A204.1 (cell line): ENCODE results near the gene TAF11.
"Not testable (repeated sequence)": the region's sequence is repeated elsewhere in the genome, so short reads cannot be mapped to it uniquely, and the experiment has no call there.

Source experiments
- FAIRE-seq: peaks from 2 replicates; lab custom pipeline; 2012; peaks lifted over from hg19 to GRCh38; lab: Jason Lieb, UNC

TAF11 gene

GRCh38 chr6:34904990-34905613 is 17.3 kb upstream of the TAF11 start:
- no peak for FAIRE-seq

GRCh38 chr6:34901930-34902329 is 14.1 kb upstream of the TAF11 start:
- FAIRE-seq, result no peak

- FAIRE-seq, result no peak
These were observed 12.6 kb upstream of the TAF11 start for GRCh38 chr6:34900321-34901031.

GRCh38 chr6:34899748-34900147 is 11.9 kb upstream of the TAF11 start:
- not testable (repeated sequence) for FAIRE-seq

- FAIRE-seq, result no peak
These were observed 9.9 kb upstream of the TAF11 start for GRCh38 chr6:34897716-34898115.

- FAIRE-seq, result no peak
These were observed 9.3 kb upstream of the TAF11 start for GRCh38 chr6:34897130-34897529.

- no peak for FAIRE-seq
These were observed 6.9 kb upstream of the TAF11 start for GRCh38 chr6:34894693-34895092.

DNA sequence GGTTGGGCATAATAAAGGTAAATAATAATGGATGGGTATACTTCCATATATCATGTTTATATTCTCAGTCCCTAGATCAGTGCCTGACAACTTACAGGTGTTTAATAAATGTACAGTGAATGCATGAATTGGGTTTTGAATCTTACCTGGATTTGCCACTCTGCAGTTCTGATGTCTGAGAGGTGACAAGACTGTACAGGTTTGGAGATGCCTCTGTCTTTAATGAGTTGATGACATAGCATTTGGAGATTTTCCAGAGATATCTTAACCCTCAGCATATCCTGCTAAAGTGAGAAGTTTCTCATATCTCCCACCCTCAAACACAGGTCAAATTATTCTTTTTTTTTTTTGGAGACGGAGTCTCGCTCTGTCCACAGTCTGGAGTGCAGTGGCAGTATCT is 3.5 kb upstream of the TAF11 start:
- no peak for FAIRE-seq

GRCh38 chr6:34890533-34890925 is 2.7 kb upstream of the TAF11 start:
- FAIRE-seq, result no peak

- no peak for FAIRE-seq
These were observed 1.2 kb upstream of the TAF11 start, which contains the start of gene ANKS1A for GRCh38 chr6:34888874-34889555. Gene ANKS1A, plus strand, starts transcription at chr6:34889255. Its CDS starts 148 bp downstream, at chr6:34889403.

DNA sequence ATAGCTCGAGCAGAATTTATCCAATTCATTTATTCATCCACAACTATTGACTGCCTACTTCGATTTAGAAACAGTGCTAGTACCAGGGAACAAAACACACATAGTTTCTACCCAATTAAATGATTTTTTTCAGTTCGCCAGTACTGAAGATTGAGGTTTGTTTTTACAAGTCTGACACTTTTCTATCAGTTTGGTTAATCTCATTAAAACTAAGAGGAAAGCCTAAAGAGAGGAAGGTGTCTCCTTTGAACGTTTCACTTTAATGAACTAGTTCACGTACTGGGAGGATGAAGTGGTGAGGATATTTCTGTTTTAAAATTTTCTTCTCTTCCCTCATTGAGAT is 643 bp upstream of the TAF11 start:
- FAIRE-seq, result no peak

- not testable (repeated sequence) for FAIRE-seq
These were observed 2.0 kb downstream of the TAF11 start for GRCh38 chr6:34885837-34886236.

DNA sequence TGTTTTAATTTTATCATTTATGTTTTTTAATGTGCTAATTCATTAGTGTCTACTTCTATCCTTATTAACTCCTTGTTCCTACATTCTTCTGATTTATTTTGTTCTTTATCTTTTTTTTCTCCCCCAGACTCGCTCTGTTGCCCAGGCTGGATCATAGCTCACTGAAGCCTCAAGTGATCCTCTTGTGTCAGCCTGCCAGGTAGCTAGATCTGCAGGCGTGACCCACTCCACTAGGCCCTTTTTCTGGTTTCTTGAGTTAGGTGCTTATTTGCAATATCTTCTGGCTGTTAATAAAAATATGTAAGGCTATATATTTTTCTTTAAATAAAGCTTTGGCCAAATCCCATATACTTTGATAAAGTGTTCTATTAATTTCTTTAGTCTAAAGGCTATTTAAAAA is 2.8 kb downstream of the TAF11 start:
- FAIRE-seq, result no peak

- not testable (repeated sequence) for FAIRE-seq
These were observed 3.8 kb downstream of the TAF11 start for GRCh38 chr6:34884073-34884472.

- no peak for FAIRE-seq
These were observed 9.9 kb downstream of the TAF11 start for GRCh38 chr6:34877869-34878485.

DNA sequence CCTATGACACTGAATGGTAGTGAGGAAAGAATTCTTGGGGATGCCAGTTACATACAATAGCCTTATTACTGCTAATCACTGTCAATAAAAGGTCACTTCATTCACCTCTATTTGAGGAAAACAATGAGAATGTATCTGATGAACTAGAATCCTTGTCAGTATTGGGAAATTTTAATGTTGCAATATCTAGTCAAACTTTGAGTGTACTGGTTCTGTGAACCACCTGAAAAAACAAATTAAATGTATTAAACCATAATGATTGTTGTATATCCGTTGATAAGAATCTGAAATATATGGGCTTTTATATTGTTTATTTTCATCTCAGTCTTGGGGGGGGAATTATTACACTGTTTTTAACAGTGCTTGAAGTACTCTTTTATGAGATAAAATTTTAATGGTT is 10.6 kb downstream of the TAF11 start:
- FAIRE-seq, result no peak

DNA sequence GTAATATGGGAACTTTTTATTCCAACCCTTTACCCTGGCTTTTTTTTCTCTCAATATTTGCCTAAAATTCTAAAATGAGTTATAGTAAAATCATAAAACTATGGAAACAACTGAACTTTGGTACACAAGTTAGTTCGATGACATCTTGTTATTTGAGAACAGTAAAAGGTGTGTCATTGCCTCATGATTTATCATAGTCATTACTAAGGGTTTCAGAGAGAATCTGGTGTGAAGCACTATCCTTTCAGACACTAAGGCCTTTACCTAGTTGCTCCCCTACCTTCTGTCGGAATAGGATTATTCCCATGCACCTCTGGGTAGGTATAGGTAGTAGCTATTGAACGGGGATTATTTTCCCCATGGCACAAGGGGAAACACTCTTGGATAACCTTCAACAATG is 11.4 kb downstream of the TAF11 start:
- FAIRE-seq, result no peak

GRCh38 chr6:34875292-34876213 is 12.3 kb downstream of the TAF11 start:
- no peak for FAIRE-seq

DNA sequence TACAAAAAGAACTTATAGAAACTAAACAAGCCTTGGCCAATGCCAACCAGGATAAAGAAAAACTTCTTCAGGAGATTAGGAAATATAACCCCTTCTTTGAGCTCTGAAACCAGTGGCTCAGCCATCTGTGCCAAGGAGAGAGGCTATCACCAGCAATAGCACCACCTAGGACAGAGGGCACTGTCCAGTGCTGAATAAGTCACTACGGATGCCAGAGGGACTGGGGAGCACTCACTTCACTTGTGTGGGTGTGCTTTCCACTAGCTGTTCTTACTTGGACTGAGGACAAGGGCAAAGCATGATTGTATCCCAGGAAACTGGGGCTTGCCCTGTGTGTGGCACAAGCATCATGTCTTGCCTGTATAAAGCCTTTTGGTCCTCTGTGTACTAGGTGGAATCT is 15.5 kb downstream of the TAF11 start:
- no peak for FAIRE-seq

- FAIRE-seq, result no peak
These were observed 16.0 kb downstream of the TAF11 start for GRCh38 chr6:34871853-34872252.

DNA sequence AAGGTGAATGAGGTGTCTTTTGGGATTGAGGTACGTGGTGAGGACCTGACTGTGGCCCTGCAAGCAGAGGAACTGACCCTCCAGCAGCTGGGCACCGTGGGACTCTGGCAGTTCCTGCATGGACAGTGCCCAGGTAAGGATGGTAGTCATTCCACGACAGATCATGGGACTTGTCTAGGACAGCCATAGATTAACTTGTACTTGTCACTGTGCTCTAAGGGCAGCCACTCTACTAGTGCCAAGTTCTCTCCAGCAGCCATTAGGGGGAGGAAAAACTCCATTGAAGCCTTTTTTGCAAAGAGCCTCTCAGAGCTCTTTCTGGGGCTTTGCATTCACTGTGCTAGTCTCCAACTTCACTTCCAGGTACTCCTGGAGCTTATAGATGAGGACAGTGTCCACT is 20.4 kb downstream of the TAF11 start:
- no peak for FAIRE-seq

DNA sequence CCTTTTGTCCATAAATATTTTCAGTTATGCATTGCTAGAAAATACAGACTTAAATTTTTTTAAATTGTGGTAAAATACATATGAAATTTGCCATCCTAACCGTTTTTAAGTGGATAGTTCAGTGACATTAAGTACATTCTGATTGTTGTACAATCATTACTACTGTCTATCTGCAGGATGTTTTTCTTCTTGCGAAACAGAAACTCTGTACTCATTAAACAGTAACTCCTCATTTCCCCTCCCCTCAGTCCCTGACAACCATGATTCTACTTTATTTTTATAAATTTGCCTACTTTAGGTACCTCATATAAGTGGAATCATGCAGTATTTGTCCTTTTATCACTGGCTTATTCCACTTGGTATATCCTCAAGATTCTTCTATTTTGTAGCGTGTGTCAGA is 21.3 kb downstream of the TAF11 start:
- FAIRE-seq, result no peak
